AG10803 (cell line): ENCODE data around the gene PCSK4.

ENCODE experiments used
- DNase-seq: peaks from one replicate; pipeline ENCODE4 v3.0.0; 2010; ENCODE audit warnings: low read depth
- H3K4me3 ChIP-seq: 2 replicates; pipeline ENCODE4 v1.5.1; 2011; ENCODE audit warnings: mild to moderate bottlenecking, low read length, control low read depth
- TF ChIP-seq, protein P1 (sequence below): conservative IDR thresholded peaks from 2 replicates; pipeline ENCODE4 v1.5.1; 2011; ENCODE audit warnings: mild to moderate bottlenecking, low read length, control low read depth, inconsistent platforms

Gene PCSK4

DNA sequence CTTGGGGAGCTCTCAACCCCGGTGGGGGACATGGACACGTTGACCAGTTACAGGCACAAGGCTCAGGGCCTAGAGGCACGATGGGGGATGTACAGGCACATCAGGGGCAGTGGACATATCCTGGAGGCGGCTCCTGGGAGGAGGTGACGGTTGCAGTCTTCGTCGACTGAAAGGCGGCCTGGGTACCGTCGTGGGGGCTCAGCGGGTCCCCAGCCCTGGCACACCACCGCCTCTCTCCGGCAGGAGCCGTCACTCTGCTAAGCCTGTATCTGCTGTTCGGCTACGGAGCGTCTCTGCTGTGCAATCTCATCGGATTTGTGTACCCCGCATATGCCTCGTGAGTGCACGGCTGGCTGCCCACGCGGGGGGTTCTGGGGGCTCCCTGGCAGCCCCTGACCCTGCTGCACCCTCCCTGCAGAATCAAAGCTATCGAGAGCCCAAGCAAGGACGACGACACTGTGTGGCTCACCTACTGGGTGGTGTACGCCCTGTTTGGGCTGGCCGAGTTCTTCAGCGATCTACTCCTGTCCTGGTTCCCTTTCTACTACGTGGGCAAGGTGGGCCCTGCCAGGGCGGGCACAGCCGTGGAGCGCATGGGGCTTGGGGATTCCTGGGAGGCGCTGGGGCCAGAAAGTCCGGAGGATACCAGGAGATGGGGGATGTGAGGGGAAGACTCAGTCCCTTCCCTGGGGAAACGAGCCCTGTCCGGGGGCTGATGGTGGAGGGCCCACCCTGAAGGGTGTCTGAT is 5.1 kb upstream of the PCSK4 start:
- TF ChIP-seq, protein P1, sequence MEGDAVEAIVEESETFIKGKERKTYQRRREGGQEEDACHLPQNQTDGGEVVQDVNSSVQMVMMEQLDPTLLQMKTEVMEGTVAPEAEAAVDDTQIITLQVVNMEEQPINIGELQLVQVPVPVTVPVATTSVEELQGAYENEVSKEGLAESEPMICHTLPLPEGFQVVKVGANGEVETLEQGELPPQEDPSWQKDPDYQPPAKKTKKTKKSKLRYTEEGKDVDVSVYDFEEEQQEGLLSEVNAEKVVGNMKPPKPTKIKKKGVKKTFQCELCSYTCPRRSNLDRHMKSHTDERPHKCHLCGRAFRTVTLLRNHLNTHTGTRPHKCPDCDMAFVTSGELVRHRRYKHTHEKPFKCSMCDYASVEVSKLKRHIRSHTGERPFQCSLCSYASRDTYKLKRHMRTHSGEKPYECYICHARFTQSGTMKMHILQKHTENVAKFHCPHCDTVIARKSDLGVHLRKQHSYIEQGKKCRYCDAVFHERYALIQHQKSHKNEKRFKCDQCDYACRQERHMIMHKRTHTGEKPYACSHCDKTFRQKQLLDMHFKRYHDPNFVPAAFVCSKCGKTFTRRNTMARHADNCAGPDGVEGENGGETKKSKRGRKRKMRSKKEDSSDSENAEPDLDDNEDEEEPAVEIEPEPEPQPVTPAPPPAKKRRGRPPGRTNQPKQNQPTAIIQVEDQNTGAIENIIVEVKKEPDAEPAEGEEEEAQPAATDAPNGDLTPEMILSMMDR = no peak
- H3K4me3 ChIP-seq = no peak overlapping the region
- no peak for DNase-seq

DNA sequence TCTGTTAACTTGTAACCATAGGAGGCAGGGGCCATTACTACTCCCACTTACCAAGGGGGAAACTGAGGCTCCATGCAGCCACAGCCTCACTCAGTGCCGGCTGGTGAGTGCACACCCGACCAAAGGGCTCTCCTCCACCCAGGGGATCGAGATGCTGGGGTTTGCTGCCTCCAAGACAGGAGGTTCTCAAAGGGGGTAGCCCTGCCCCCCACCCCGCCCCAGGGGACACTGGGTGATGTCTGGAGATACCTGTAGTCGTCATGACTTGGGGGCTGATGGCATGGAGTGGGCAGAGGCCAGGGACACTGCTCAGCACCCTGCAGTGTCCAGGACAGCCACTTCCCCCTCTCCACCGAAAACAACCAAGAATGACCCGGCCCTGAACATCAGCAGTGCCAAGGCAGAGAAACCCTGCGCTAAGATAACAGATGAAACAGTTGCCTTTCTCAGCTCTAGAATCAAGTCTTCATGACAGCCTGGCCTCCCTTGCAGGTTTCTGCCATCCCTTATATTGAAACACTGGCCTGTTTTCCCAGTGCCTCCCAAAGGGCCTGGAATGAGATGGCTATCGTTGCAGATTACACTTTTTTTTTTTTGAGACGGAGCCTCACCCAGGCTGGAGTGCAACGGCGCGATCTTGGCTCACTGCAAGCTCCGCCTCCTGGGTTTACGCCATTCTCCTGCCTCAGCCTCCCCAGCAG is 4.1 kb upstream of the PCSK4 start:
- no peak overlapping the region for H3K4me3 ChIP-seq
- no peak for DNase-seq
- TF ChIP-seq, protein P1 = no peak

DNA sequence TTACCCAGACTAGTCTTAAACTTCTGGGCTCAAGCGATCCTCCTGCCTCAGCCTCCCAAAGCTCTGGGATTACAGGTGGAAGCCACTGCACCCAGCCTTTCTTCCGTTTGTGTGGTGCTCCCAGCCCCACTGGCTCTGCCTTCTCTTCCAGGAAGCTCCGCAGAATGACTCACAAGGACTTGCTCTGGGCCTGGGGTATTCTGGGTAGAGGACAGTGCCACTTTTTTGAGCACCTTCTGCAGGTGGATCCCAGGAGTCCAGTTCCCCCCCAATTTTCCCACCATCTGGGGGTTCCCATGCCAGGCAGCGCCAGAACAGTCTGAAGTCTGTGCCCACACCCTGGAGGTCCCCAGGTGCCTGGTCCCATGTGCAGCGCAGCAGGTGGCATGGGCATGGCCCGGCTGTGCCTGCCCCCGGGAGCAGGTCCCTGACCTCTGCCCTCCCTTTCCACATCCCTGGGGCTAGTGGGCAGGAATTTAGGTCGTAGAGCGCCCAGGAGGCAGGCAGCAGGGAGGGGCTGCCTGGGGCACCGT is 2.4 kb upstream of the PCSK4 start:
- H3K4me3 ChIP-seq = no peak overlapping the region
- no peak for DNase-seq

DNA sequence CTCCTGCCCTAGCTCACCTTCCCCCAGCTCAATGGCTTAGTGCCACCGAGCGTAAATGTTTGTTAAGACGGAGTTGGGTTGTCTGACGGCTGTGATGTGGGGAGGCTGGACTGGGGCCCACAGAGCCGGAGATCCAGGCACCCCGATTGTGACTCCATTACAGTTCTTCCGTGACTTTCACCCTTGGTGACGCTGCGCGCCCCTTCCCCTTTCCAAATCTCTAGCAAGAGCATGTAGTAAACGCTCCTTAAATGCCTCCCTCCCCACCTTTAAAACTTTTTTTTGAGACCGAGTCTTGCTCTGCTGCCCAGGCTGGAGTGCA is 1.7 kb upstream of the PCSK4 start:
- DNase-seq = no peak
- TF ChIP-seq, protein P1 = no peak
- no peak overlapping the region for H3K4me3 ChIP-seq

More for the DNA sequence above, 2.4 kb upstream of the PCSK4 start:
- TF ChIP-seq, protein P1 = no peak

DNA sequence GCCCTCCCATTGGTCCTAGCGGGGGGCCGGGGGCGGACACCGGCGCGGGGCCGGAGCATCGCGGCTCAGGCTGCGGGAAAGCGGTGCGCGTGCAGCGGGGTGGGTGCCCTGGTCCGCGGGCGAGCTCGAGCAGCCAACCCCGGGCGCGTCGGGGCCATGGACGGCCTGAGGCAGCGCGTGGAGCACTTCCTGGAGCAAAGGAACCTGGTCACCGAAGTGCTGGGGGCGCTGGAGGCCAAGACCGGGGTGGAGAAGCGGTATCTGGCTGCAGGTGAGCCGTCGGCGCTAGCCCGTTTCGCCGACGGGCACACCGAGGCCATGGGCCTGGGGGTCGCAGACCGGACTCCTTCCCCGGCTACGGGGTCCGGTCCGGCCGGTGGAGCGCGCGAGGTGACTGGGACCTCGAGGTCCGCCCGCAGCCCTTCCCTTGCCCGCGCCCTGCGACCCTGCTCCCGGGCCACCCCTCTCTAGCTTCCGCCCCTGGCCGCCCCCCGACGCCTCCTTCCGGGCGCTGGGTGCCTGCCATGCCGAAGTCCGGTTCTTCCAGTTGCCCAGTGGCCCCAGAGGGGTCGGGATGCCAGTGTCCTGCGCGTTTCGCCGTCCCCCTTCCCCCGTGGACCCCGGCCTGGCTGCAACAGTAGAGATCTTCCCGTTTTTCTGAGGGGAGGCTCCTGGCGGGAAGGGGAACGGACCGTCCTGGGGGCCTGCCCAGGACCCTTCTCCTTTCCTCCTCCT is 1.1 kb upstream of the PCSK4 start, which contains the start of gene REEP6:
Gene REEP6, plus strand, starts transcription at position 68 of the 735 bp plus-strand sequence. Its CDS starts 89 bp downstream, at position 157.
- TF ChIP-seq, protein P1 = no peak
- peak within 1 kb of the TSS; percentile 74 for H3K4me3 ChIP-seq
- DNase-seq = no peak

DNA sequence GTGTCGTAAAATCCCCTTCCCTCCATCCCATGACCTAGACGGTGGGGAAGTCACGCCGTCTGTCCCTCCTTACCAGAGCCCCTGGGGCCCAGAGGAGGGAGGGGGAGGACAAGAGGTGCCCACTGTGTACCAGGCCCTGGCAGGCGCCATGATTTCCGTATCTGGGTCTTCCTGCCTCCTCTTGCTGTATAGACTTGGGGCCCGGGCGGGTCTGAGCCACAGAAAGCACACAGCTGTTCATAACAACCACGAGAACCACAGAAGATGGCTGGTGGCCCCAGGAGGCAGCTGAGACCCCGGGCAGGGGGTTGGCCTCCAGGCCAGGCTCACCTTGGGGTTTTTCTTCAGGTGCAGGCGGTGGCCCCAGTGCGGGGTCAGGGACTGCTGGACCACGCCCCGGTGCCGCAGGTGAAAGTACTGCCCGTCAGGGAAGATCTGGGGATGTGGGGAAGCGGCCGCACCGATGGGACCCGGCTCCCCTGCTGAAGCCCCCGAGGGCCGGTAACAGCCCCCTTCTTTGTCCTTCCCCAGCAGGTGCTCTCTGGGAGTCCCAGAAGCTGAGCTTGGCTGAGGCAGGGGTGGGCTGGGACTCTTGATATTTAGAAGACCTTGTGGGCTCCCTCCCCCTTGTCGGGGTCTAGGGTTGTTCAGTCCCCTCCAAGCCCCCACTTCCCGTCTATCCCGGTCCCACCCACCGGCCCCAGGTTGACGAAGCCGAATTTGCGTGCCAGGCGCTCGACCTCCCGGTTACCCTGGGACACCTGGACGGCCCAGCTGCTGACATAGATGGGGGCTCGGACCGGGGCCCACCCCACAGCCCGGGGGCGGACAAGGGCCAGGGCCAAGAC is 463 bp downstream of the PCSK4 start:
- TF ChIP-seq, protein P1 = no peak
- H3K4me3 ChIP-seq = peak overlapping the region; percentile 74
- DNase-seq = no peak
